GM12878 (cell line): ENCODE measurements around the gene C2CD5. TPM values are rescaled to one million over a fixed set of nuclear protein-coding genes. Genes with fewer than 3 reads are reported as not detected.

Source experiments
- ATAC-seq: fragments of 200-7000 bp; cut with Tn5 transposase; 3 replicates; pipeline ENCODE4 v1.9.1; 2020; ENCODE audit warnings: mild to moderate bottlenecking, moderate library complexity
- BruUV-seq: library from RNA; stranded (reverse); fragments of 400-500 nt; replicated peaks from 2 replicates; lab custom pipeline; 2021; lab: Mats Ljungman, UMichigan
- CTCF ChIA-PET: fragments of 300-600 bp; sonication (Branson Sonifier 250); formaldehyde crosslinking; extraction: SDS; loops from one replicate; lab custom pipeline; 2021; ENCODE audit warnings: inconsistent platforms; lab: Yijun Ruan, JAX
- POLR2A ChIA-PET: fragments of 350-600 bp; formaldehyde crosslinking; extraction: SDS; loops from one replicate; lab custom pipeline; 2021; ENCODE audit warnings: inconsistent platforms; lab: Charles Lee
- RAD21 ChIA-PET: fragments of 300-600 bp; sonication (Branson Sonifier 250); formaldehyde crosslinking; loops from one replicate; lab custom pipeline; 2023; ENCODE audit warnings: antibody characterized with exemption; ENCODE audit not compliant: unreplicated experiment; lab: Charles Lee
- SMC1A ChIA-PET: fragments of 300-600 bp; sonication (Branson Sonifier 250); formaldehyde crosslinking; loops from one replicate; lab custom pipeline; 2023; ENCODE audit not compliant: unreplicated experiment, uncharacterized antibody; lab: Charles Lee
- DNase-seq: peaks from one replicate; pipeline ENCODE4 v3.0.0-alpha.2; 2011; ENCODE audit warnings: low read depth, low spot score
- FAIRE-seq: peaks from 3 replicates; lab custom pipeline; 2011; peaks lifted over from hg19 to GRCh38; lab: Jason Lieb, UNC
- H2AFZ ChIP-seq: 2 replicates; pipeline ENCODE4 v1.6.0; 2011; ENCODE audit warnings: low read depth, low read length, control low read depth; ENCODE audit not compliant: control insufficient read depth
- H3K27ac ChIP-seq: 2 replicates; pipeline ENCODE4 v1.5.1; 2011; ENCODE audit warnings: control low read depth; ENCODE audit not compliant: control insufficient read depth, insufficient read depth
- H3K27me3 ChIP-seq, 2 experiments: replicated peaks in 1 of 2; 2 replicates each; pipeline versions ENCODE4 v1.6.0 to v1.6.1; 2011; ENCODE audit warnings: low read length in 1 of 2; ENCODE audit not compliant: control insufficient read depth in 2 of 2, insufficient read depth in 2 of 2
- H3K36me3 ChIP-seq, 2 experiments: 2 replicates each; pipeline ENCODE4 v1.5.1; 2011; ENCODE audit warnings: low read length in 1 of 2; ENCODE audit not compliant: control insufficient read depth in 2 of 2, insufficient read depth in 2 of 2
- H3K4me1 ChIP-seq: 2 replicates; pipeline ENCODE4 v1.6.1; 2011; ENCODE audit warnings: mild to moderate bottlenecking, low read length, moderate library complexity, mixed read lengths; ENCODE audit not compliant: control insufficient read depth, insufficient read depth
- H3K4me2 ChIP-seq: 2 replicates; pipeline ENCODE4 v1.6.0; 2011; ENCODE audit warnings: control low read depth; ENCODE audit not compliant: control insufficient read depth, insufficient read depth
- H3K4me3 ChIP-seq: fragments of 200-600 bp; sonication (generic); 2 replicates; pipeline ENCODE4 v1.5.1; 2016
- H3K79me2 ChIP-seq: 2 replicates; pipeline ENCODE4 v1.6.0; 2011; ENCODE audit warnings: low read length; ENCODE audit not compliant: control insufficient read depth, insufficient read depth
- H3K9ac ChIP-seq: 2 replicates; pipeline ENCODE4 v1.8.0; 2011; ENCODE audit warnings: low read length, control low read depth, mixed read lengths; ENCODE audit not compliant: control insufficient read depth, insufficient read depth
- H3K9me3 ChIP-seq: replicated peaks from 3 replicates; pipeline ENCODE4 v1.5.1; 2011; ENCODE audit warnings: mild to moderate bottlenecking, low read length; ENCODE audit not compliant: control insufficient read depth, insufficient read depth
- H4K20me1 ChIP-seq: 2 replicates; pipeline ENCODE4 v1.6.0; 2011; ENCODE audit not compliant: control insufficient read depth, insufficient read depth
- ASH2L ChIP-seq: fragments of 300-600, 200-600 bp; sonication (generic); IDR thresholded peaks from 2 replicates; pipeline ENCODE4 v1.6.1; 2017; ENCODE audit warnings: low read depth, mild to moderate bottlenecking, borderline replicate concordance
- GABPA ChIP-seq: IDR thresholded peaks from 2 replicates; pipeline ENCODE4 v1.6.1; 2014; ENCODE audit warnings: antibody characterized with exemption, low read depth, mild to moderate bottlenecking, inconsistent platforms
- IKZF1 ChIP-seq: fragments of 450-650 bp; conservative IDR thresholded peaks from 2 replicates; pipeline ENCODE4 v1.6.1; 2017; ENCODE audit warnings: antibody characterized with exemption, mild to moderate bottlenecking
- IRF3 ChIP-seq: fragments of 450-650 bp; IDR thresholded peaks from 2 replicates; pipeline ENCODE4 v1.6.1; 2014; ENCODE audit warnings: mild to moderate bottlenecking
- RUNX3 ChIP-seq: IDR thresholded peaks from 2 replicates; pipeline ENCODE4 v1.6.1; 2012; ENCODE audit warnings: low read length, inconsistent platforms
- SP1 ChIP-seq: IDR thresholded peaks from one replicate; pipeline ENCODE4 v1.6.1; 2011; ENCODE audit warnings: low read depth, low read length
- SRF ChIP-seq, 2 experiments: IDR thresholded peaks; 2 replicates each; pipeline ENCODE4 v1.6.1; 2011; ENCODE audit warnings: low read depth in 2 of 2, low read length in 2 of 2, mild to moderate bottlenecking in 1 of 2, moderate library complexity in 1 of 2
- ZBTB11 ChIP-seq: fragments of 450-650 bp; formaldehyde crosslinking; IDR thresholded peaks from 2 replicates; pipeline ENCODE4 v1.5.0; 2022; ENCODE audit warnings: mild to moderate bottlenecking, missing genetic modification characterization
- ZNF622 ChIP-seq: fragments of 450-650 bp; IDR thresholded peaks from 2 replicates; pipeline ENCODE4 v1.6.1; 2017; ENCODE audit warnings: mild to moderate bottlenecking, inconsistent platforms
- ZSCAN29 ChIP-seq: fragments of 450-650 bp; IDR thresholded peaks from 2 replicates; pipeline ENCODE4 v1.6.1; 2017; ENCODE audit warnings: mild to moderate bottlenecking, moderate library complexity
- WGBS: methylation state at CpG from one replicate; pipeline ENCODE4 v1.1.6; 2016; ENCODE audit warnings: low lambda C conversion rate; ENCODE audit not compliant: insufficient replicate concordance, insufficient coverage; ENCODE audit errors: missing lambda C conversion rate; 5-methylcytosine and 5-hydroxymethylcytosine counted together
- in situ Hi-C: fragments of 300-500 bp; cut with MboI; formaldehyde crosslinking; loops from 9 replicates; pipeline ENCODE4 v1.14.3; 2018; ENCODE audit warnings: mixed read lengths
- intact Hi-C: fragments of 100-400 bp; cut with micrococcal nuclease; formaldehyde crosslinking; loops from one replicate; pipeline ENCODE4 v1.14.2; 2022; ENCODE audit not compliant: unreplicated experiment
- polyA plus RNA-seq, 11 experiments: library from polyadenylated mRNA; depleted of rRNA in 4 of 11; unstranded in 6 of 11; stranded (reverse) in 5 of 11; fragments of >200 nt; fragmentation: Nextera tagmentation in 4 of 11; fragmentation: Illumina TruSeq in 1 of 11; extraction: Ambion mirVana in 4 of 11; extraction: Trizol in 1 of 11; gene quantifications; 1 replicate in 1 of 11; 2 replicates in 10 of 11; pipeline versions ENCODE4 v1.2.1 to v1.2.3, GENCODE V29; 2011 to 2016; ENCODE audit warnings: inconsistent platforms in 2 of 11, missing spikeins in 2 of 11, low read depth in 1 of 11
- total RNA-seq, 4 experiments: library from RNA; depleted of rRNA in 3 of 4; stranded (reverse); fragments of >200 nt in 3 of 4; fragmentation: Illumina TruSeq in 1 of 4; extraction: Trizol in 1 of 4; gene quantifications; 2 replicates each; pipeline versions ENCODE4 v1.2.1 to v1.2.3, GENCODE V29; 2013 to 2021
- TF ChIP-seq, protein P1 (sequence below): IDR thresholded peaks from 2 replicates; pipeline ENCODE4 v1.6.1; 2012; ENCODE audit warnings: low read depth, low read length, improper control_type of control experiment
- TF ChIP-seq, protein P2 (sequence below): fragments of 450-650 bp; IDR thresholded peaks from 2 replicates; pipeline ENCODE4 v1.6.1; 2018; ENCODE audit warnings: mild to moderate bottlenecking, low read depth, moderate library complexity; ENCODE audit not compliant: partially characterized antibody

C2CD5 gene
- total and polyA plus RNA-seq, 10 of the 15 experiments (the other 5 are each of a cell fraction or from before 2014, with no cell fraction given): 7.7 to 55.0 (median 27.0) TPM

DNA sequence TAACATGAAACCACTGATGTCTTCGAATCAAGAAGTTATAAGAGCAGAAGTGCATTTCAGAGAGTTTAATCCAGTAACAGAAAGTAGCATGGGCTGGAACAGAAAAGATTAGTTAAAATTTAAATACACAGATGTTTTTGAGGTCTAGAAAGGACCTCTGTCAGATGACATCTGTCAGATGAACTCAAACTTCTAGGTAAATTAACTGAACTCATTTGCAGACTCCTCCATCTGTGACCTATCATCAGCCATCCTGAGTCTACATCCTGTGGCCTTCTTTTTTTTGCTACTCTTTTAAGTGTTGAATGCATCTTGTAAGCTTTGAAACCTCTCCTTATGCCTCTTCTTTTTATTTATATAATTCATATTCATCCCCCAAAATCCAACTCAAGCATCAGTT, 53.3 kb downstream of the C2CD5 start:
- POLR2A ChIA-PET: no interaction called here
- CTCF ChIA-PET: interaction anchor here (1.6 kb wide), 1 partner anchor 13 kb away, joined by 4 read pairs; no protein-coding TSS in a partner anchor
- no peak for FAIRE-seq
- H2AFZ ChIP-seq: no peak overlapping the region
- no peaks in the 10 kb centered on the region for H4K20me1 ChIP-seq
- no peak for ATAC-seq
- intact Hi-C loops: no loop called here
- no peak overlapping the region for H3K9ac ChIP-seq
- in situ Hi-C loops: no loop called here
- H3K27ac ChIP-seq: no peak overlapping the region
- DNase-seq: no peak
- H3K4me2 ChIP-seq: no peak overlapping the region
- no peaks in the 10 kb centered on the region for H3K4me1 ChIP-seq
- H3K79me2 ChIP-seq: no peaks in the 10 kb centered on the region
- SMC1A ChIA-PET: no interaction called here
- WGBS: 100% methylated on average over 1 of the region's 1 CpG
- BruUV-seq: no TSS peak
- no peaks in the 10 kb centered on the region for H3K27me3 ChIP-seq
- no peaks in the 10 kb centered on the region for H3K9me3 ChIP-seq
- H3K36me3 ChIP-seq: peaks cover 0 to 3% of the 10 kb centered on the region in 2 experiments; a peak in 1 of 4 replicates
- no peak overlapping the region for H3K4me3 ChIP-seq
- RAD21 ChIA-PET: no interaction called here
- TF ChIP-seq GABPA (no peak), IRF3 (no peak), SRF (IDR thresholded peaks at IDR 0.05; ENCODE audit: low read depth in 2 of 2, low read length in 2 of 2) (no peak), IKZF1 (no peak), ZSCAN29 (no peak), ZNF622 (no peak), RUNX3 (no peak), ASH2L (no peak), SP1 (no peak), ZBTB11 (no peak)
- TF ChIP-seq, protein P1, sequence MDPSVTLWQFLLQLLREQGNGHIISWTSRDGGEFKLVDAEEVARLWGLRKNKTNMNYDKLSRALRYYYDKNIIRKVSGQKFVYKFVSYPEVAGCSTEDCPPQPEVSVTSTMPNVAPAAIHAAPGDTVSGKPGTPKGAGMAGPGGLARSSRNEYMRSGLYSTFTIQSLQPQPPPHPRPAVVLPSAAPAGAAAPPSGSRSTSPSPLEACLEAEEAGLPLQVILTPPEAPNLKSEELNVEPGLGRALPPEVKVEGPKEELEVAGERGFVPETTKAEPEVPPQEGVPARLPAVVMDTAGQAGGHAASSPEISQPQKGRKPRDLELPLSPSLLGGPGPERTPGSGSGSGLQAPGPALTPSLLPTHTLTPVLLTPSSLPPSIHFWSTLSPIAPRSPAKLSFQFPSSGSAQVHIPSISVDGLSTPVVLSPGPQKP: no peak
- TF ChIP-seq, protein P2, sequence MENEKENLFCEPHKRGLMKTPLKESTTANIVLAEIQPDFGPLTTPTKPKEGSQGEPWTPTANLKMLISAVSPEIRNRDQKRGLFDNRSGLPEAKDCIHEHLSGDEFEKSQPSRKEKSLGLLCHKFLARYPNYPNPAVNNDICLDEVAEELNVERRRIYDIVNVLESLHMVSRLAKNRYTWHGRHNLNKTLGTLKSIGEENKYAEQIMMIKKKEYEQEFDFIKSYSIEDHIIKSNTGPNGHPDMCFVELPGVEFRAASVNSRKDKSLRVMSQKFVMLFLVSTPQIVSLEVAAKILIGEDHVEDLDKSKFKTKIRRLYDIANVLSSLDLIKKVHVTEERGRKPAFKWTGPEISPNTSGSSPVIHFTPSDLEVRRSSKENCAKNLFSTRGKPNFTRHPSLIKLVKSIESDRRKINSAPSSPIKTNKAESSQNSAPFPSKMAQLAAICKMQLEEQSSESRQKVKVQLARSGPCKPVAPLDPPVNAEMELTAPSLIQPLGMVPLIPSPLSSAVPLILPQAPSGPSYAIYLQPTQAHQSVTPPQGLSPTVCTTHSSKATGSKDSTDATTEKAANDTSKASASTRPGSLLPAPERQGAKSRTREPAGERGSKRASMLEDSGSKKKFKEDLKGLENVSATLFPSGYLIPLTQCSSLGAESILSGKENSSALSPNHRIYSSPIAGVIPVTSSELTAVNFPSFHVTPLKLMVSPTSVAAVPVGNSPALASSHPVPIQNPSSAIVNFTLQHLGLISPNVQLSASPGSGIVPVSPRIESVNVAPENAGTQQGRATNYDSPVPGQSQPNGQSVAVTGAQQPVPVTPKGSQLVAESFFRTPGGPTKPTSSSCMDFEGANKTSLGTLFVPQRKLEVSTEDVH: no peak
